A549 (cell line): ENCODE measurements around the gene OR2AT4.

Source experiments
- CEBPB ChIP-seq, 2 experiments: fragments of >200 bp in 1 of 2; sonication (Bioruptor Twin) in 1 of 2; formaldehyde crosslinking in 1 of 2; IDR thresholded peaks; 2 replicates each; pipeline ENCODE4 v1.6.1; 2012 to 2016
- CHD2 ChIP-seq: fragments of 150-350 bp; IDR thresholded peaks from 2 replicates; pipeline ENCODE4 v1.6.1; 2014; ENCODE audit warnings: low read length; ENCODE audit not compliant: partially characterized antibody
- EHMT2 ChIP-seq: fragments of 200-600 bp; sonication (generic); IDR thresholded peaks from 2 replicates; pipeline ENCODE4 v1.6.1; 2016; ENCODE audit warnings: antibody characterized with exemption, low read depth, mild to moderate bottlenecking, moderate library complexity
- HDAC2 ChIP-seq: fragments of 200-600 bp; sonication (generic); IDR thresholded peaks from 2 replicates; pipeline ENCODE4 v1.6.1; 2016
- MYC ChIP-seq: IDR thresholded peaks from 2 replicates; pipeline ENCODE4 v1.6.1; 2012; ENCODE audit warnings: mild to moderate bottlenecking, inconsistent platforms, low read length, improper control_type of control experiment, borderline replicate concordance
- PHF8 ChIP-seq: fragments of 200-600 bp; sonication (generic); IDR thresholded peaks from 2 replicates; pipeline ENCODE4 v1.6.1; 2016; ENCODE audit warnings: low read depth, mild to moderate bottlenecking, antibody characterized with exemption, moderate library complexity, borderline replicate concordance
- POLR2A ChIP-seq: IDR thresholded peaks from 2 replicates; pipeline ENCODE4 v1.6.1; 2012; ENCODE audit warnings: mild to moderate bottlenecking, low read length
- REST ChIP-seq: fragments of 200-600 bp; sonication (generic); IDR thresholded peaks from 2 replicates; pipeline ENCODE4 v1.6.1; 2016; ENCODE audit warnings: antibody characterized with exemption, mild to moderate bottlenecking, moderate library complexity
- TF ChIP-seq, protein P1 (sequence below): fragments of 450-650 bp; IDR thresholded peaks from 2 replicates; pipeline ENCODE4 v1.6.1; 2014; ENCODE audit warnings: antibody characterized with exemption
- TF ChIP-seq, protein P2 (sequence below): fragments of >200 bp; sonication (Bioruptor Twin); formaldehyde crosslinking; IDR thresholded peaks from 3 replicates; pipeline ENCODE4 v1.5.1; 2016
- TF ChIP-seq, protein P3 (sequence below): IDR thresholded peaks from 2 replicates; pipeline ENCODE4 v1.6.1; 2012

DNA sequence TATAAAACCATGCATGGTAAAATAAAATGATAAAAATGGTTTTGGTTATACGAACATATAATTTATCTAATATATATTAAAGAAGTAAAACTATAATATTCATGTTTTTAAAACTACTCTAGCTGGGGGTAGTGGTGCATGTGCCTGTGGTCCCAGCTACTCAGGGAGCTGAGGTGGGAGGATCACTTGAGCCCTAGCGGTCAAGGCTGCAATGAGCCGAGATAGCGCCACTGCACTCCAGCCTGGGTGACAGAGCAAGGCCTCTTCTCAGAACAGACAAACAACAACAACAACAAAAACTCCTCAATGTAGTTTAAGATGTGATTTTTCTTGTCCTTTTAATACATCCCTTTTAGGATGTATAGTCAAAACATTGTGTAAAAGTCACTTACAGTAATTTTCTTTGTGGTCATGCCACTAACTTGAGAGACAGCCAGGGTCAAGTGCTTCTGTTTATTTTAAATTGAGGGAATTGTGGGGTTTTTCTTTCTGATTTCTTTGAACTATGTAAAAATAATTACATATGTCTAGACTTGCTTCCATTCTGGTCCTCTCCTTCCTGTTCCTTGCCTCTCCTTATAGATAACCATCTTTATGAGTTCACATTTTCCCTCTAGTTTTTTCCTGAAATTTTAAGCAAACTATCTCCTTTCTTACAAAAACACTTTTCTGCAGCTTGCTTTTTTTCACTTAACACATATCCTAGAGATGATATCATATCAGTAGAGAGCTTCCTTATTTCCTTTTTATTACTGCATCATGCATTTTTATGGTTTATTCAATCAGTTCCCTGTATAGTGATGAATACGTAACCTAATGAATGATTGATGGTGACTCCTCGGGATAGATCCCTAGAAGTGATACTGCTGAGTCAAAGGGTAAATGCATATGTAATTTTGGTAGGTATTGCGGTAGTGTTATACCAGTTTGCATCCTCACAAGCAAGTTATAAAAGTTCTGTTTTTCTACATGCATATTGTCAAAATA is 9.1 kb downstream of the OR2AT4 start:
- TF ChIP-seq, protein P1, sequence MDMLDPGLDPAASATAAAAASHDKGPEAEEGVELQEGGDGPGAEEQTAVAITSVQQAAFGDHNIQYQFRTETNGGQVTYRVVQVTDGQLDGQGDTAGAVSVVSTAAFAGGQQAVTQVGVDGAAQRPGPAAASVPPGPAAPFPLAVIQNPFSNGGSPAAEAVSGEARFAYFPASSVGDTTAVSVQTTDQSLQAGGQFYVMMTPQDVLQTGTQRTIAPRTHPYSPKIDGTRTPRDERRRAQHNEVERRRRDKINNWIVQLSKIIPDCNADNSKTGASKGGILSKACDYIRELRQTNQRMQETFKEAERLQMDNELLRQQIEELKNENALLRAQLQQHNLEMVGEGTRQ = no peak
- TF ChIP-seq HDAC2 = no peak
- TF ChIP-seq REST = no peak
- TF ChIP-seq POLR2A = no peak
- TF ChIP-seq, protein P2, sequence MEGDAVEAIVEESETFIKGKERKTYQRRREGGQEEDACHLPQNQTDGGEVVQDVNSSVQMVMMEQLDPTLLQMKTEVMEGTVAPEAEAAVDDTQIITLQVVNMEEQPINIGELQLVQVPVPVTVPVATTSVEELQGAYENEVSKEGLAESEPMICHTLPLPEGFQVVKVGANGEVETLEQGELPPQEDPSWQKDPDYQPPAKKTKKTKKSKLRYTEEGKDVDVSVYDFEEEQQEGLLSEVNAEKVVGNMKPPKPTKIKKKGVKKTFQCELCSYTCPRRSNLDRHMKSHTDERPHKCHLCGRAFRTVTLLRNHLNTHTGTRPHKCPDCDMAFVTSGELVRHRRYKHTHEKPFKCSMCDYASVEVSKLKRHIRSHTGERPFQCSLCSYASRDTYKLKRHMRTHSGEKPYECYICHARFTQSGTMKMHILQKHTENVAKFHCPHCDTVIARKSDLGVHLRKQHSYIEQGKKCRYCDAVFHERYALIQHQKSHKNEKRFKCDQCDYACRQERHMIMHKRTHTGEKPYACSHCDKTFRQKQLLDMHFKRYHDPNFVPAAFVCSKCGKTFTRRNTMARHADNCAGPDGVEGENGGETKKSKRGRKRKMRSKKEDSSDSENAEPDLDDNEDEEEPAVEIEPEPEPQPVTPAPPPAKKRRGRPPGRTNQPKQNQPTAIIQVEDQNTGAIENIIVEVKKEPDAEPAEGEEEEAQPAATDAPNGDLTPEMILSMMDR = no peak
- TF ChIP-seq CHD2 = no peak
- TF ChIP-seq, protein P3, sequence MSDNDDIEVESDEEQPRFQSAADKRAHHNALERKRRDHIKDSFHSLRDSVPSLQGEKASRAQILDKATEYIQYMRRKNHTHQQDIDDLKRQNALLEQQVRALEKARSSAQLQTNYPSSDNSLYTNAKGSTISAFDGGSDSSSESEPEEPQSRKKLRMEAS = no peak
- TF ChIP-seq EHMT2 = no peak
- TF ChIP-seq CEBPB (IDR thresholded peaks at IDR 0.05) = no peak
- no peak for TF ChIP-seq PHF8
- no peak for TF ChIP-seq MYC
